ENCODE data around the gene ZNF205.
"Not testable (repeated sequence)": the region's sequence is repeated elsewhere in the genome, so short reads cannot be mapped to it uniquely, and the experiment has no call there.

ZNF205 gene

GRCh38 chr16:3127745-3128144 lies 15.4 kb downstream of the ZNF205 start:
- no peaks in the 10 kb centered on the region for H3K9me3 Mint-ChIP-seq (ENCODE audit: low read depth)
- H3K4me3 Mint-ChIP-seq: peak overlapping the region; percentile 35
- H3K36me3 Mint-ChIP-seq: peaks cover 2% of the 10 kb centered on the region
- no peaks in the 10 kb centered on the region for H3K27me3 Mint-ChIP-seq
- H3K4me1 Mint-ChIP-seq (ENCODE audit: low read depth): peaks cover 46% of the 10 kb centered on the region
- peak overlapping the region; percentile 50 for H3K27ac Mint-ChIP-seq

- H3K27ac Mint-ChIP-seq: peak overlapping the region; percentile 42
- no peaks in the 10 kb centered on the region for H3K27me3 Mint-ChIP-seq
- peak overlapping the region; percentile 87 for H3K4me3 Mint-ChIP-seq
- peaks cover 50% of the 10 kb centered on the region for H3K4me1 Mint-ChIP-seq (ENCODE audit: low read depth)
- H3K9me3 Mint-ChIP-seq (ENCODE audit: low read depth): no peaks in the 10 kb centered on the region
- H3K36me3 Mint-ChIP-seq: peaks cover 2% of the 10 kb centered on the region
Observed at GRCh38 chr16:3129137-3130131, 17.0 kb downstream of the ZNF205 start.

- Mint-ChIP-seq H3K9me3 (ENCODE audit: low read depth) (no peaks in the 10 kb centered on the region), H3K27me3 (no peaks in the 10 kb centered on the region), H3K4me3 (peak overlapping the region; percentile 20), H3K36me3 (peaks cover 2% of the 10 kb centered on the region), H3K27ac (peak overlapping the region; percentile 41), H3K4me1 (ENCODE audit: low read depth) (peaks cover 45% of the 10 kb centered on the region)
Observed at GRCh38 chr16:3131755-3132377, 19.5 kb downstream of the ZNF205 start.

- Mint-ChIP-seq H3K4me3 (peak overlapping the region; percentile 99), H3K9me3 (ENCODE audit: low read depth) (no peaks in the 10 kb centered on the region), H3K36me3 (peaks cover 2% of the 10 kb centered on the region), H3K27me3 (no peaks in the 10 kb centered on the region), H3K27ac (peak overlapping the region; percentile 97), H3K4me1 (ENCODE audit: low read depth) (peaks cover 34% of the 10 kb centered on the region)
Observed at GRCh38 chr16:3133844-3134243, 21.5 kb downstream of the ZNF205 start.

- H3K4me1 Mint-ChIP-seq (ENCODE audit: low read depth): peaks cover 27% of the 10 kb centered on the region
- peaks cover 4% of the 10 kb centered on the region for H3K36me3 Mint-ChIP-seq
- H3K27me3 Mint-ChIP-seq: no peaks in the 10 kb centered on the region
Observed at GRCh38 chr16:3134338-3135125, 22.1 kb downstream of the ZNF205 start, which contains the start of gene ZNF213. Gene ZNF213, plus strand, starts transcription at chr16:3135029. Its CDS starts 2,252 bp downstream, at chr16:3137281.

GRCh38 chr16:3135126-3135715 lies 22.8 kb downstream of the ZNF205 start:
- Mint-ChIP-seq H3K4me3 (peak overlapping the region; percentile 99), H3K36me3 (peaks cover 4% of the 10 kb centered on the region), H3K4me1 (ENCODE audit: low read depth) (peaks cover 23% of the 10 kb centered on the region), H3K9me3 (ENCODE audit: low read depth) (no peaks in the 10 kb centered on the region), H3K27ac (peak overlapping the region; percentile 89), H3K27me3 (no peaks in the 10 kb centered on the region)

More at GRCh38 chr16:3134338-3135125, 22.1 kb downstream of the ZNF205 start, which contains the start of gene ZNF213:
- no peaks in the 10 kb centered on the region for H3K9me3 Mint-ChIP-seq (ENCODE audit: low read depth)
- peak within 1 kb of the TSS; percentile 99 for H3K4me3 Mint-ChIP-seq
- peak within 1 kb of the TSS; percentile 97 for H3K27ac Mint-ChIP-seq

GRCh38 chr16:3137267-3137666 lies 24.9 kb downstream of the ZNF205 start:
- H3K27me3 Mint-ChIP-seq: no peaks in the 10 kb centered on the region
- H3K4me1 Mint-ChIP-seq (ENCODE audit: low read depth): peaks cover 18% of the 10 kb centered on the region
- no peak overlapping the region for H3K27ac Mint-ChIP-seq
- H3K4me3 Mint-ChIP-seq: no peak overlapping the region
- H3K9me3 Mint-ChIP-seq (ENCODE audit: low read depth): no peaks in the 10 kb centered on the region
- H3K36me3 Mint-ChIP-seq: peaks cover 3% of the 10 kb centered on the region

GRCh38 chr16:3138342-3138741 lies 26.0 kb downstream of the ZNF205 start:
- Mint-ChIP-seq H3K36me3 (peaks cover 6% of the 10 kb centered on the region), H3K27ac (no peak overlapping the region), H3K4me3 (no peak overlapping the region), H3K27me3 (no peaks in the 10 kb centered on the region), H3K4me1 (ENCODE audit: low read depth) (peaks cover 13% of the 10 kb centered on the region), H3K9me3 (ENCODE audit: low read depth) (no peaks in the 10 kb centered on the region)

GRCh38 chr16:3138823-3139426 lies 26.5 kb downstream of the ZNF205 start:
- Mint-ChIP-seq H3K4me3 (no peak overlapping the region), H3K4me1 (ENCODE audit: low read depth) (peaks cover 10% of the 10 kb centered on the region), H3K27ac (no peak overlapping the region), H3K36me3 (peaks cover 6% of the 10 kb centered on the region), H3K9me3 (ENCODE audit: low read depth) (no peaks in the 10 kb centered on the region), H3K27me3 (no peaks in the 10 kb centered on the region)

GRCh38 chr16:3139561-3139960 lies 27.2 kb downstream of the ZNF205 start:
- not testable (repeated sequence) for H3K4me3 Mint-ChIP-seq; H3K4me1 Mint-ChIP-seq (ENCODE audit: low read depth); H3K36me3 Mint-ChIP-seq; H3K27ac Mint-ChIP-seq; H3K9me3 Mint-ChIP-seq (ENCODE audit: low read depth); H3K27me3 Mint-ChIP-seq

GRCh38 chr16:3140603-3141427 lies 28.4 kb downstream of the ZNF205 start:
- no peaks in the 10 kb centered on the region for H3K27me3 Mint-ChIP-seq
- H3K27ac Mint-ChIP-seq: no peak overlapping the region
- peaks cover 4% of the 10 kb centered on the region for H3K4me1 Mint-ChIP-seq (ENCODE audit: low read depth)
- H3K9me3 Mint-ChIP-seq (ENCODE audit: low read depth): no peaks in the 10 kb centered on the region
- no peak overlapping the region for H3K4me3 Mint-ChIP-seq
- H3K36me3 Mint-ChIP-seq: peaks cover 6% of the 10 kb centered on the region

- no peak overlapping the region for H3K4me3 Mint-ChIP-seq
Observed at GRCh38 chr16:3141781-3142311, 29.5 kb downstream of the ZNF205 start.

GRCh38 chr16:3142327-3142726 lies 29.9 kb downstream of the ZNF205 start:
- Mint-ChIP-seq H3K27me3 (no peaks in the 10 kb centered on the region), H3K36me3 (peaks cover 6% of the 10 kb centered on the region), H3K27ac (no peak overlapping the region), H3K4me3 (no peak overlapping the region), H3K9me3 (ENCODE audit: low read depth) (no peaks in the 10 kb centered on the region), H3K4me1 (ENCODE audit: low read depth) (no peaks in the 10 kb centered on the region)

More at GRCh38 chr16:3141781-3142311, 29.5 kb downstream of the ZNF205 start:
- no peak overlapping the region for H3K27ac Mint-ChIP-seq
- H3K9me3 Mint-ChIP-seq (ENCODE audit: low read depth): no peaks in the 10 kb centered on the region
- no peaks in the 10 kb centered on the region for H3K4me1 Mint-ChIP-seq (ENCODE audit: low read depth)
- H3K36me3 Mint-ChIP-seq: peaks cover 6% of the 10 kb centered on the region
- no peaks in the 10 kb centered on the region for H3K27me3 Mint-ChIP-seq
